Mesenteric fat pad (tissue), 1 donor: Measurements from ENCODE around the gene SLC9A4. TPM values are rescaled to one million over a fixed set of nuclear protein-coding genes. Genes with fewer than 3 reads are reported as not detected.

Source experiments
- DNase-seq: peaks from one replicate; pipeline ENCODE4 v3.0.0-alpha.2; 2020; ENCODE audit warnings: low spot score
- long read RNA-seq: library from polyadenylated mRNA; unstranded; transcript quantifications from one replicate; pipeline ENCODE4 v2.0.0, GENCODE V29; 2020
- total RNA-seq: library from RNA; stranded (reverse); fragmentation: NEBNext Ultra II Directional; extraction: Animal tissue kit (Norgen Biotek cat#: 25700); gene quantifications from one replicate; pipeline ENCODE4 v1.2.1, GENCODE V29; 2021
- donor health status: DM: yes; HTN: yes; CAD: no.

SLC9A4 gene, protein sequence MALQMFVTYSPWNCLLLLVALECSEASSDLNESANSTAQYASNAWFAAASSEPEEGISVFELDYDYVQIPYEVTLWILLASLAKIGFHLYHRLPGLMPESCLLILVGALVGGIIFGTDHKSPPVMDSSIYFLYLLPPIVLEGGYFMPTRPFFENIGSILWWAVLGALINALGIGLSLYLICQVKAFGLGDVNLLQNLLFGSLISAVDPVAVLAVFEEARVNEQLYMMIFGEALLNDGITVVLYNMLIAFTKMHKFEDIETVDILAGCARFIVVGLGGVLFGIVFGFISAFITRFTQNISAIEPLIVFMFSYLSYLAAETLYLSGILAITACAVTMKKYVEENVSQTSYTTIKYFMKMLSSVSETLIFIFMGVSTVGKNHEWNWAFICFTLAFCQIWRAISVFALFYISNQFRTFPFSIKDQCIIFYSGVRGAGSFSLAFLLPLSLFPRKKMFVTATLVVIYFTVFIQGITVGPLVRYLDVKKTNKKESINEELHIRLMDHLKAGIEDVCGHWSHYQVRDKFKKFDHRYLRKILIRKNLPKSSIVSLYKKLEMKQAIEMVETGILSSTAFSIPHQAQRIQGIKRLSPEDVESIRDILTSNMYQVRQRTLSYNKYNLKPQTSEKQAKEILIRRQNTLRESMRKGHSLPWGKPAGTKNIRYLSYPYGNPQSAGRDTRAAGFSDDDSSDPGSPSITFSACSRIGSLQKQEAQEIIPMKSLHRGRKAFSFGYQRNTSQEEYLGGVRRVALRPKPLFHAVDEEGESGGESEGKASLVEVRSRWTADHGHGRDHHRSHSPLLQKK
- total RNA-seq = not detected
- long read RNA-seq = 0 reads

DNA sequence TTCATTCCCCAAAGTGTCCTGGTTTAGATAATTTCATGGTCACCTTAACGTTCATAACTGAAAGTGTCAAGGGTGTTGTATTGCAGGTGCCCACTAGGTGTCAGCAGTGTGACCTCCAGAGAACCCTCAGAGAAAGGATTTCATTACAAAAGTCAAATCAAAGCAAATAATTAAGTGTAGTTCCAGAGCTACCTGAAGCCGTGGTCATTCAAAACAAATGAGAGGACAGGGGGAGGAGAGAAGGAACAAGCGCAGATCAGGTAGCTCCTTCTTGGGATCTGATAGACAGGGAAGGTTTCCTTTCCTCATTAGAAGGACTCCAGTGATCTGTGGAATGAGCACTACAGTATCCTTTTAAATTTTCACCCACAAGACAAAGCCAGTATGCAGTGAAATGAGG, at the start of gene SLC9A4:
Gene SLC9A4 (plus strand): TSS at position 207 of the 400 bp plus-strand sequence. CDS start 534 bp downstream, outside the sequence.
- no peak for DNase-seq

DNA sequence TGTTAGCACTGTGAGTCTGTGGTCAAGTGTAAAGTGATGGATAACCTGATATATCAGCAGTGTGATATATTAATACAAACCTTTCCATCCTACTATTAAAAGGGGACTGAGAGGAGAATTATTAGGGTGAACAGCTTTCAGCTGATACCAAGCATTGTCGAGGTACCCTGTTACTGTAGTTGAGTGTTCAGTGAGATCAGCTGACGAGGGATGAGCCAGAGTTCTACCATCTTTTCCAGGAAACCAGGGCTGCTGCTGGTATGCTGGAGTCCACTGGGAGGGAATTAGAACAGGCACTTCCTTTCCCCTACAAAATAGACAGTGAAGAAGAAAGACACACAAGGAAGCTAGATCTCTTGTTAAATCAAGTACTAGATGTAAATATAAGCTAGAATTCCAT, 49.7 kb upstream of the SLC9A4 start:
- DNase-seq = no peak

DNA sequence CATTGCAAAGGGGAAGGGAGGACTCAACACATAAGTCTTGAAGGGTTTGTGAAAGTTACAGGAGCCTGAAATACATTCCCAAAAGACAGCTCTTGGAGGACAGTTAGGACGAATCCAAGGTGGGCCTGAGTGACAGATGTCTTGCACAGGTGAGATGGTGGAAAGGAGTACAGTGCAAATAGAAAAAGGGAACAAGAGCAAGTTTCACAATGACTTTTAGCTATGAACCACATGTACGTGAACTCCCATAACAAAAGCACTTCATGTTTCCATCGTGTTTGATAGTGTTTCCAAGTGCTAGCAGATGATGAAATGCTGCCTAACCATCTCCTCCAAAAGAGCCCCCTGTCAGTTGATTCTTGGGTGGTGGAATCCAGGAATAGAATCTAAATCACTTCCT, 48.3 kb upstream of the SLC9A4 start:
- DNase-seq = no peak

DNA sequence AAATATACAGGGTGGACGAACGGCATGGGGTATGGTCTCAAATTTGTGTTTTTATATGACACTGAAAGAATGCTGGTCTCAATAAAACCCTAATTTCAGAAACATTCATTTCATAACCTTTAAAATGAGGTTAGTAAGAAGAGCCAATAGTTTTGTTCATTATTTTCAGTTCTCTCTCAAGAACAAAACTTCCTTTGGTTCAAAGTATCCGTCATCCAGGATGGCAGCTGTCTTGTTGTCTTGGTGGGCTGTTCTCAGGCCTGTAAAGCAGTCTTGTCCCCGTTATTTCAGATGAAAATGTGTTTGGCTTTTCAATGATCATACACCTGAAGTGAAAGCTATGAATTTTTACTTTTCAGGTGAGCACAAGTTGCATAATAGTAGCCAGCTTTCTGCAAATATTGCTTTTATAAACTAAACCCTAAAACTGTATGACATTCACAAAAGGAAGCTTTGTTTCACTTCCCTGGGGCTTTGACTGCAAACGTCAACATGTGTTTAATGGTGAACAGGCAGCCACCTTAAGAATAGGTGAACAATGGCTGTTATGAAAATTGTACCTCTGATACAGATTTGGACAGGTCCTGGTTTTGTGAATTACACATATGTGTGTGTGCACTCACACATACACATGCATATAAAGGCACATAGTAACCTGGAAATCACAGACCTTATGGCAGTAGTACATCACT, 47.4 kb upstream of the SLC9A4 start:
- no peak for DNase-seq

DNA sequence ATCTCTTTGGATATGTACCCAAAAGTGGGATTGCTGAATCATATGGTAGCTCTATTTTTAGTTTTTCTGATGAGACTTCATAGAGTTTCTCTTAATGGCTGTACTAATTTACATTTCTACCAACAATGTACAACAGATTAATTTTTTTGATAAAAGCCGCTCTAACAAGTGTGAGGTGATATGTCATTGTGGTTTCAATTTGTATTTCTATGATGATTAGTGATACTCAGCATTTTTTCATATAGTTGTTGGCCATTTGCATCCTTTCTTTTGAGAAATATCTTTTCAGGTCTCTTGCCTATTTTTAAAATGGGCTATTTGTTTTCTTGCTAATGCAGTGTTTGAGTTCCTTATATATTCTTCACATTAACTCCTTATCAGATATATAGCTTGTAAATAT, 45.8 kb upstream of the SLC9A4 start:
- DNase-seq = no peak

GRCh38 chr2:102428573-102428972, 44.5 kb upstream of the SLC9A4 start:
- no peak for DNase-seq

DNA sequence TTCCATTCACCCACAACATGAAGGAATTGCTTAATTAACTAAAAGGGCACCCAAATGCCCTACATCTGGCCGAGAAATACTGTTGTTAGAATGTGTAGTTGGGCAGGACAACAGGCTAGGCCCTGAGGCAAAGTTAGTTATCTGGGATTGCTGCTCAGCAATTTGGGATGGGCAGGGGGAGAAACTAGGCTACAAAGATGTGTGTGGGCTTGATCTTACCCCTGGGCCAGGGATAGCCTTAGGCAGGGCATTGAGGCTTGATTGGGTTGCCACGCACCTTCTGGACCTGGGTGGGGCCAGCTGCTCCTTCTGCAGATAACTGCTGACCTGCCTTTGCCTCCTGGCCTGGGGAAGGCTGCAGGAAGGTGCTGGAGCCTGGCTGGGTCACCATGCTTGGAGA, 40.6 kb upstream of the SLC9A4 start:
- no peak for DNase-seq

DNA sequence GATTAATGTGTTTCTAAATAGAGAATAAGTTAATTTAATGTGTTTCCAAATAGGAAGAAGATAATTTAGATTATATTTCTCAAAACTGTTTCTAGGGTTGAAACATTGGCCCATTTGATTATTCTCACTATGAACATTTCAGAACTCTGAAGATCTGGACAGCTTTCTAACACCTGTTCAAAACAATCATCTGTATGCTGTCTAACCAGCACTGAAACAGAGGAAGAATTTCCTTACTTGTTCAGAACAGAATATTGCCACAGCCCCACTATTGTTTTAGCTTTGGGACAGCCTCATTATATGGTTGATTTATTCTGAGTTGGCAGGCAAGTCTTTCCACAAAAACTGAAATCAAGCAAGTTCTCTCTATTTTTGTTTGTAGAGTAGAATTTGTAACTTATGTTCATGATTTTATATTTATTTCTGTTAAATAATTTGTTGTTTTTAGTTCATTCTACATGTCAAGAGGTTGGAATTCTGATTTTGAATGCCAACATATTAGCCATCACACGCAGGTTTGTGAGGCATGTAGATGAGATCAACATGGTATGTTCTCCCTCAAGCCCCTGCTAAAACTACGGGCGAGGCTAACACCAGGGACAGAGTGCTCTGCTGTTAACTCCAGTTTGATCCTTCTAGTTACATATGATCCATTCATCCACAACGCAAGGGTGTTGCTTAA, 38.9 kb upstream of the SLC9A4 start:
- no peak for DNase-seq

- no peak for DNase-seq
Measured at GRCh38 chr2:102434655-102435381, 38.2 kb upstream of the SLC9A4 start.

GRCh38 chr2:102435741-102436140, 37.3 kb upstream of the SLC9A4 start:
- DNase-seq = no peak

- DNase-seq = no peak
Measured at GRCh38 chr2:102436323-102436722, 36.7 kb upstream of the SLC9A4 start.

- DNase-seq = no peak
Measured at GRCh38 chr2:102437122-102437521, 35.9 kb upstream of the SLC9A4 start.

- no peak for DNase-seq
Measured at GRCh38 chr2:102438111-102438510, 34.9 kb upstream of the SLC9A4 start.

DNA sequence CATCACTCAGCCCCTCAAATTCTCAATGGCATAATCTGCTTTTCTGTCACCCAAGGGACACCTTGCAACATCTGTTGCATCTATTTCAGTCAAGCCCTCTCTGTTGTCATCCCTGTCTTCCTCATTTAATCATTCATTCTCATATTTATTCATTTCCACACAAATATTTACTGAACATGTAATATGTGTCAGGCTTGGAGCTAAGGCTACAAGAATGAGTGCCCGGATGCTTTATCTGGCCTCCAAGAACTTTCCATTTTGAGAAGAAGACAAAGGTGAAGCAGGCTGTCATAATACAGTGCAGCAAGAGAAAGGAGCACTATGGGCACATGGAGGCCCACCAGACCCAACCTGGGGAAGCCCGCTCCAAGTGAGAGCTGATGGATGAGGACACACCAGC, 34.4 kb upstream of the SLC9A4 start:
- DNase-seq = no peak

DNA sequence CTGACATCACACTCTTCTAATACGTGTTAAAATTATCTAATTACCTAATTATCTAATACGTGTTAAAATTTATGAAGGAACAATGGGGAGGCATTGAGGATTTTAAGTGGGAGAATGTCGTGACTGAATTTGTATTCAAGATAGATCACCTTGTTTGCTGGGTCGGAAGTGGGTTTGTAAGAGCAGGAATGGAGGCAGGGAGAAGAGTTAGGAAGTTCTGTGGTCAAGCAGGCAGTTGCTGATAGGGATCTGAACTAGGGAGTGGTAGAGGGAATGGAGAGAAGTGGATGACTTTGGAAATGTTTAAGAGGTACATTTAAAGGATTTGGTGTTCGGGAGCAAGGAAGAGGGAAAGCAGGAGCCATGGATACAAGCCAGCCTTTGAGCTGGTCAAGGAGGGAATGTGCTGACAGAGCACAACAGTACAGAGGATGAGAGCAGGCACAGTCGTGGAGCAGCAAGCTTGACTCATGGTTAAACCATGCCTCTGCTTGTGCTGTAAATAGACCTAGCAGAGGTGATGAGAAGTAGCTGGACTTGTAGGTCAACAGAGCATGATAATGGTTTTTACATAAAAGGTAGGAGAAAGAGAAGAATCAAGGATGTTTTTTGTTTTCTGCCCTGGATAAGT, 33.8 kb upstream of the SLC9A4 start:
- no peak for DNase-seq

GRCh38 chr2:102442967-102443828, 29.8 kb upstream of the SLC9A4 start:
- no peak for DNase-seq

GRCh38 chr2:102444233-102444632, 28.8 kb upstream of the SLC9A4 start:
- no peak for DNase-seq

DNA sequence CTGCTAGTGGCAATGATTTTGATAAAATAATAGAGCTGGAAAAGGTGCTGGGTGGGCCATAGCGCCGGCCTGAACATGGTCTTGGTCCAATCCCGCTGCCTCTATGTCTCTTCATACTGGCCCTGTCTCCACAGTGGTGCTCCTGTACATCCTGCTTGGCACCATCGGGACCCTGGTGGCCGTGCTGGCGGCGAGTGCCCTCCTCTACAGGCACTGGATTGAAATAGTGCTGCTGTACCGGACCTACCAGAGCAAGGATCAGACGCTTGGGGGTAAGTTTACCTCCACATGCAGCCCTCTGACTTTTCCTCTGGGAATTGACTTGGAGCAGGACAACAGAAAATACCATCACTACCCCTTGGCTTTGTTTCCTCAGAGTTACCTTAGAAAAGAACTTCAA, 26.1 kb upstream of the SLC9A4 start:
- no peak for DNase-seq

DNA sequence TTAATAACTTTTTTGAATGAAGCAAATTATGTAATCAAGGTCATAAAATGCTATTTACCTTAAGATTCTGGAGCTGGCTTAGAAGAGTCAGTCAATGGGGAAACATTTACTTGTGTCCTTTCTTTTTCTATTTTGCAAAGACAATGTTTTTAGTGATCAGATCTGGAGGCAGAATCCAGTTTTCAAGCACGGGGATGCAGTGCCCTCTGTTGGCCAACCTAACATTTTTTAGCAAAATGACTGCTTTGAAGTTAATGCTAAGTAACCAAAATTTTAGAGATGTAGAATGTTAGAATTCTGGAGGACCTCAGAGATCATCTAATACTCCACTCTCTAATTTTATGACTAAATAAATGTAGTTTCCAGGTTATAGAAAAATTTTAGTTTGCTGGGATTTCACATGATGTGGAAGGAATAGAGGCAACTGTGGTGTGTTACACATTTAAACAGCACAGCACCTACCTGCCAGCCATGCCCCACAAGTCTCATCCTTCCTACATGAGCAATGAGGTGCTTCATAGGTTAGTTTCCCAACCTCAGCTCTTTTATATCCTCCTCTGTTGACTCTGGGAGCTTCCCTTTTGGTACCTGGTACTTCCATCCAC, 23.6 kb upstream of the SLC9A4 start:
- no peak for DNase-seq
